Neural progenitor cell (in vitro differentiated cells): Measurements from ENCODE around the gene COIL. TPM values are rescaled to one million over a fixed set of nuclear protein-coding genes. Genes with fewer than 3 reads are reported as not detected.

Experiments used
- DNase-seq: peaks from one replicate; pipeline ENCODE4 v3.0.0-alpha.2; 2016; ENCODE audit warnings: low spot score
- H2AFZ ChIP-seq: fragments of 200-600 bp; sonication (generic); replicated peaks from 2 replicates; pipeline ENCODE4 v1.6.1; 2016; ENCODE audit warnings: antibody characterized with exemption
- H3F3A ChIP-seq: fragments of 200-600 bp; sonication (generic); 2 replicates; pipeline ENCODE4 v1.6.1; 2016; ENCODE audit warnings: antibody characterized with exemption, low read depth
- H3K27ac ChIP-seq: fragments of 200-600 bp; sonication (generic); 2 replicates; pipeline ENCODE4 v1.5.1; 2016; ENCODE audit warnings: mild to moderate bottlenecking
- H3K27me3 ChIP-seq: fragments of 200-600 bp; sonication (generic); 2 replicates; pipeline ENCODE4 v1.6.1; 2016; ENCODE audit warnings: mild to moderate bottlenecking, moderate library complexity
- H3K36me3 ChIP-seq: fragments of 200-600 bp; sonication (generic); 2 replicates; pipeline ENCODE4 v1.5.1; 2016
- H3K4me1 ChIP-seq: fragments of 200-600 bp; sonication (generic); 2 replicates; pipeline ENCODE4 v1.6.1; 2016; ENCODE audit warnings: mixed run types
- H3K4me2 ChIP-seq: fragments of 200-600 bp; sonication (generic); 2 replicates; pipeline ENCODE4 v1.6.1; 2016
- H3K4me3 ChIP-seq: fragments of 200-600 bp; sonication (generic); 2 replicates; pipeline ENCODE4 v1.5.1; 2016
- H3K79me2 ChIP-seq: fragments of 200-600 bp; sonication (generic); 2 replicates; pipeline ENCODE4 v1.6.1; 2016; ENCODE audit warnings: low read depth
- H3K9ac ChIP-seq: fragments of 200-600 bp; sonication (generic); 2 replicates; pipeline ENCODE4 v1.6.1; 2016
- H3K9me3 ChIP-seq: fragments of 200-600 bp; sonication (generic); 2 replicates; pipeline ENCODE4 v1.5.1; 2016; ENCODE audit warnings: low read depth
- H4K20me1 ChIP-seq: fragments of 200-600 bp; sonication (generic); 2 replicates; pipeline ENCODE4 v1.6.1; 2016; ENCODE audit warnings: low read depth
- H3K27ac Mint-ChIP-seq: 3 replicates; pipeline ENCODE4 v1.8.0; 2021; ENCODE audit warnings: mixed read lengths
- H3K27me3 Mint-ChIP-seq: 2 replicates; pipeline ENCODE4 v1.8.0; 2022; ENCODE audit warnings: low read depth, mild to moderate bottlenecking, inconsistent platforms, moderate library complexity, mixed read lengths; ENCODE audit not compliant: insufficient read depth
- H3K36me3 Mint-ChIP-seq: 3 replicates; pipeline ENCODE4 v1.8.0; 2021; ENCODE audit warnings: mixed read lengths
- H3K4me1 Mint-ChIP-seq: 3 replicates; pipeline ENCODE4 v1.8.0; 2021; ENCODE audit warnings: mixed read lengths
- H3K4me3 Mint-ChIP-seq: 3 replicates; pipeline ENCODE4 v1.8.0; 2021; ENCODE audit warnings: mild to moderate bottlenecking, moderate library complexity, mixed read lengths
- H3K9me3 Mint-ChIP-seq: 3 replicates; pipeline ENCODE4 v1.8.0; 2020; ENCODE audit warnings: mixed read lengths
- CTCF ChIP-seq: fragments of 200-600 bp; sonication (generic); IDR thresholded peaks from 2 replicates; pipeline ENCODE4 v1.5.1; 2017; ENCODE audit warnings: antibody characterized with exemption, mild to moderate bottlenecking
- EZH2 ChIP-seq: fragments of 200-600 bp; sonication (generic); IDR thresholded peaks from 2 replicates; pipeline ENCODE4 v1.6.1; 2017; ENCODE audit warnings: antibody characterized with exemption, mild to moderate bottlenecking, moderate library complexity
- EZH2phosphoT487 ChIP-seq: fragments of 200-600 bp; sonication (generic); IDR thresholded peaks from 2 replicates; pipeline ENCODE4 v1.6.1; 2017; ENCODE audit warnings: antibody characterized with exemption
- total RNA-seq: library from RNA; depleted of rRNA; stranded (reverse); fragments of >200 nt; gene quantifications from 2 replicates; pipeline ENCODE4 v1.2.3, GENCODE V29; 2015; ENCODE audit warnings: low replicate concordance

COIL gene
- total RNA-seq, 1 donor from 2014 or later = 40.0 TPM

GRCh38 chr17:56934280-56934679, 26.6 kb downstream of the COIL start:
- TF ChIP-seq EZH2 = no peak
- no peak for TF ChIP-seq CTCF
- TF ChIP-seq EZH2phosphoT487 = no peak
- Histone ChIP-seq H3K4me3 (no peak overlapping the region), H3K4me2 (no peak overlapping the region), H4K20me1 (no peaks in the 10 kb centered on the region), H2AFZ (no peak overlapping the region), H3K27me3 (no peaks in the 10 kb centered on the region), H3K36me3 (peaks cover 12% of the 10 kb centered on the region), H3K9me3 (peaks cover 19% of the 10 kb centered on the region), H3K4me1 (no peaks in the 10 kb centered on the region), H3K9ac (no peak overlapping the region), H3K79me2 (no peaks in the 10 kb centered on the region), H3F3A (no peaks in the 10 kb centered on the region), H3K27ac (no peak overlapping the region)
- H3K27me3 Mint-ChIP-seq = peaks cover 3% of the 10 kb centered on the region
- no peak for DNase-seq
- peaks cover 28% of the 10 kb centered on the region for H3K9me3 Mint-ChIP-seq
- no peaks in the 10 kb centered on the region for H3K4me1 Mint-ChIP-seq
- H3K36me3 Mint-ChIP-seq = peaks cover 49% of the 10 kb centered on the region
- no peak overlapping the region for H3K27ac Mint-ChIP-seq
- no peak overlapping the region for H3K4me3 Mint-ChIP-seq

- Histone ChIP-seq H3K79me2 (no peaks in the 10 kb centered on the region), H3K27ac (no peak overlapping the region), H3K4me2 (no peak overlapping the region), H3K9ac (no peak overlapping the region), H3K4me1 (no peaks in the 10 kb centered on the region), H2AFZ (no peak overlapping the region), H3K4me3 (no peak overlapping the region), H3F3A (no peaks in the 10 kb centered on the region), H3K9me3 (peaks cover 22% of the 10 kb centered on the region), H3K36me3 (peaks cover 9% of the 10 kb centered on the region), H3K27me3 (no peaks in the 10 kb centered on the region), H4K20me1 (no peaks in the 10 kb centered on the region)
- TF ChIP-seq CTCF (no peak), EZH2phosphoT487 (no peak), EZH2 (no peak)
- no peak overlapping the region for H3K27ac Mint-ChIP-seq
- peaks cover 31% of the 10 kb centered on the region for H3K9me3 Mint-ChIP-seq
- H3K27me3 Mint-ChIP-seq = peaks cover 3% of the 10 kb centered on the region
- peaks cover 48% of the 10 kb centered on the region for H3K36me3 Mint-ChIP-seq
- no peak for DNase-seq
- no peaks in the 10 kb centered on the region for H3K4me1 Mint-ChIP-seq
- H3K4me3 Mint-ChIP-seq = no peak overlapping the region
These were observed 27.0 kb downstream of the COIL start for GRCh38 chr17:56933868-56934267.

GRCh38 chr17:56933151-56933745, 27.6 kb downstream of the COIL start:
- Mint-ChIP-seq H3K27me3 (peaks cover 3% of the 10 kb centered on the region), H3K9me3 (peaks cover 34% of the 10 kb centered on the region), H3K36me3 (peaks cover 42% of the 10 kb centered on the region), H3K4me3 (no peak overlapping the region), H3K27ac (no peak overlapping the region), H3K4me1 (no peaks in the 10 kb centered on the region)
- Histone ChIP-seq H3K9ac (no peak overlapping the region), H3K27me3 (no peaks in the 10 kb centered on the region), H3K4me1 (no peaks in the 10 kb centered on the region), H3K79me2 (no peaks in the 10 kb centered on the region), H3K4me3 (no peak overlapping the region), H3K36me3 (peaks cover 7% of the 10 kb centered on the region), H3K27ac (no peak overlapping the region), H3K9me3 (peaks cover 28% of the 10 kb centered on the region), H4K20me1 (no peaks in the 10 kb centered on the region), H2AFZ (no peak overlapping the region), H3K4me2 (no peak overlapping the region), H3F3A (no peaks in the 10 kb centered on the region)
- DNase-seq = no peak
- TF ChIP-seq EZH2phosphoT487 = no peak
- no peak for TF ChIP-seq EZH2
- TF ChIP-seq CTCF = no peak
